ENCODE measurements around the gene SPOCK1. TPM values are rescaled to one million over a fixed set of nuclear protein-coding genes. Genes with fewer than 3 reads are reported as not detected.

Gene SPOCK1
- total RNA-seq, 1 experiment from 2014 or later, result 10.9 TPM

GRCh38 chr5:137431051-137431450 is 68.1 kb downstream of the SPOCK1 start:
- Histone ChIP-seq H3K9me3 (ENCODE audit: control insufficient read depth, low read depth, low read length) (no peaks in the 10 kb centered on the region), H2BK120ac (ENCODE audit: low read depth, low read length, poor library complexity, severe bottlenecking) (no peak overlapping the region), H3K14ac (ENCODE audit: insufficient read depth, low read length) (no peak overlapping the region), H3K4me1 (ENCODE audit: insufficient read depth, low read length) (no peaks in the 10 kb centered on the region), H3K79me2 (ENCODE audit: insufficient read depth, low read length) (no peaks in the 10 kb centered on the region), H2BK20ac (ENCODE audit: low read depth, low read length, poor library complexity, severe bottlenecking) (no peak overlapping the region), H2AFZ (ENCODE audit: low read length) (no peak overlapping the region), H3K23ac (ENCODE audit: insufficient read length, low read depth, low read length) (no peak overlapping the region), H3K56ac (ENCODE audit: insufficient read length, low read depth, low read length) (no peak overlapping the region), H2BK5ac (ENCODE audit: insufficient read length, low read length) (no peak overlapping the region), H3K23me2 (ENCODE audit: insufficient read length, low read depth, low read length, poor library complexity, severe bottlenecking) (no peaks in the 10 kb centered on the region), H2BK15ac (ENCODE audit: low read depth, low read length) (no peak overlapping the region), H3K4me2 (ENCODE audit: insufficient read depth, insufficient read length, low read length) (no peak overlapping the region), H3K4ac (ENCODE audit: low read depth, low read length) (no peak overlapping the region), H2AK5ac (ENCODE audit: insufficient read length, low read length) (no peak overlapping the region), H3K79me1 (ENCODE audit: insufficient read depth, low read depth, low read length, poor library complexity, severe bottlenecking) (no peaks in the 10 kb centered on the region), H2BK12ac (ENCODE audit: insufficient read length, low read depth, low read length) (no peak overlapping the region), H3K27me3 (ENCODE audit: insufficient read depth, low read length) (no peaks in the 10 kb centered on the region), H3T11ph (ENCODE audit: low read length) (no peak overlapping the region), H3K9ac (ENCODE audit: extremely low read depth, insufficient read length, low read length) (no peak overlapping the region), H4K91ac (ENCODE audit: insufficient read length, low read depth, low read length) (no peak overlapping the region), H4K5ac (ENCODE audit: insufficient read length, low read depth, low read length) (no peak overlapping the region), H3K27ac (ENCODE audit: insufficient read length, low read depth, low read length) (no peak overlapping the region), H3K18ac (ENCODE audit: insufficient read length, low read depth, low read length) (no peak overlapping the region), H4K20me1 (ENCODE audit: control insufficient read depth, insufficient read depth, insufficient read length) (no peaks in the 10 kb centered on the region), H4K8ac (replicated peaks; ENCODE audit: insufficient read length, low read depth, low read length) (no peak overlapping the region)
- no peak for DNase-seq
- H3K36me3 Mint-ChIP-seq (ENCODE audit: insufficient read depth in 1 of 3, low read depth in 3 of 3), result no peaks in the 10 kb centered on the region
- H3K4me1 Mint-ChIP-seq, result no peaks in the 10 kb centered on the region
- H3K9me3 Mint-ChIP-seq, result no peaks in the 10 kb centered on the region
- H3K27me3 Mint-ChIP-seq (ENCODE audit: low read depth), result no peaks in the 10 kb centered on the region
- WGBS (ENCODE audit: extremely low coverage, insufficient read length, low lambda C conversion rate), result no CpG with 5 or more reads among the region's 2 CpGs
- H3K27ac Mint-ChIP-seq, result no peak overlapping the region; a peak in 1 of 7 replicates
- no peak for TF ChIP-seq CTCF (conservative IDR thresholded peaks at IDR 0.05)
- no peak overlapping the region for H3K4me3 Mint-ChIP-seq

Data from H9 (cell line).